ENCODE data around the gene MNS1. TPM values are rescaled to one million over a fixed set of nuclear protein-coding genes. Genes with fewer than 3 reads are reported as not detected.

MNS1 gene
- total RNA-seq, 2 experiments from 2014 or later: 0.78 to 1.2 TPM

Other genes starting within 250 kb of the MNS1 start
- 10 to 100 TPM; 27.9 to 30.4 TPM for gene RFX7, start 221.3 kb downstream of the MNS1 start, total RNA-seq
- 1 to 10 TPM; 1.4 to 2.9 TPM for gene TEX9, start 99.7 kb downstream of the MNS1 start, total RNA-seq

Measured in activated CD8-positive, alpha-beta memory T cell treated with anti-CD3 and anti-CD28 coated beads for 36 hours (primary cell).